Stromal cell of bone marrow (primary cell): ENCODE data around the gene ACAP2.
"Not testable (repeated sequence)": the region's sequence is repeated elsewhere in the genome, so short reads cannot be mapped to it uniquely, and the experiment has no call there.

ENCODE experiments used
- DNase-seq: peaks from one replicate; pipeline ENCODE4 v3.0.0-alpha.2; 2012; ENCODE audit warnings: low read depth

The ACAP2 gene

DNA sequence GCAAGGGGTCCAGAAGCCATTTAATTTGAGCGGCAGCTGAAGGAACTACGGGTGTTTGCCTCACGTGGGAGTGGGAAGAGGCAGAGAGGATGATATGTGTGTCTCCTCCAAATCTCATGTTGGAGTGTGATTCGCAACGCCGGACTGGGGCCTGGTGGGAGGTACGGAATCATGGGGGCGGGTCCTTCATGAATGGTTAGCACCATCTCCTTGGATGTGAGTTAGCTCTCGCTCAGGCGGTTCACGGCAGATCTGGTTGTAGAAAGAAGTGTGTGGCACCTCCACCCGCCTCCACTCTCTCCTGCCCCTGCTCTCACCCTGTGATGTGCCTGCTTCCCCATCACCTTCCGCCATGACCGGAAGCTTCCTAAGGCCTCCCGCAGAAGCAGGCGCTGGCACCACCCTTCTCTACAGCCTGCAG lies 197.3 kb downstream of the ACAP2 start:
- no peak for DNase-seq

DNA sequence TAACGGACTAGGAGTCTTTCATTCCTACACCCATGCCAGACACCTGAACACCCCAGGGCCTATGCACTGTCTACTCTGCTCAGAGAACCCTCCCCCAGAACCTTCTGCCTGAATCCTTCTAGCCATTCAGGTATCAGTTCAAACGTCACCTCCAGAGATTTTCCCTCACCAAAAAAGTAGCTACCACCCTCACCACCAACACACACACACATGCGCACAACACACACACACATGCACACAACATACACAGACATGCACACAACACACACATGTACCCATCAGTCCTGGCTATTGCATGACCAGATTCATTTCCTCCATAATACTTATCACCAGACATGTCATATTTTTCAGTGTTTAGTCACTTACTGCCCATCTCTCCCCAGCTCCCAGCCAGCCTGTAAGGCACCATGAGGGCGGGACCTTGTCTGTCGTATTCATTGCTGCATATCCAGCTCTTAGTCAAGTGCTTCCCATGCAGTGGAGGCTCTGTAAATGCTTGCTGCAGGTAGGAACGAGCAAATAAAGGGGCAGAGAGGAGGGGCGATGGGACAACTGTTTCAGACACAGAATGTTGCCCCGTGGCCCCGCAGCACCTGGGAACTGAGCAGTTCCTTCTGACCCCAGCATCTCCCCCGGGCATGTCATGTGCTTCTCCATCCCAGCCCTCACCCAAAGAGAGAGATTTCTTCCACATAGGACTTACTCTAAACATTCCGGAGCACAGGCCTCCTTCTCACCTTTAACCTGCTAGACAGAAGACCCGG lies 201.0 kb downstream of the ACAP2 start:
- no peak for DNase-seq

DNA sequence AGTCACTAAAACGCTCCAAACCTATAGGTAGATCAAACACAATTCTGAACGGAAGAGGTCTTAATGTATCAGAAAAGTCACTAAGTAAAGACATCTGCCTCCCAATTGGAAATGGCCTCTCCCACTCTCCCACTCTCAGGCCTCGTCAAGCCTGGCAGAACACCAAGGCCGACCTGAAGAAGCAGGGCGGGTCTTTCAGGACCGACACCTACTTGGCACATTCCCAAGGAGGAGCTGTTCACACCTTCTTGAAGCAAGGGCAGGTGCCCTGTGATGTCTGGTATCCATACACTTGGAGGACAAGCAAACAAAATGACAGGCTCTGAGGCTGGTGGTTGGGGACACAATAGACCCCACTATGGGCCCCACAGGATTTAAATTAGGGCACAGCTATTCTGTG lies 201.9 kb downstream of the ACAP2 start:
- no peak for DNase-seq

DNA sequence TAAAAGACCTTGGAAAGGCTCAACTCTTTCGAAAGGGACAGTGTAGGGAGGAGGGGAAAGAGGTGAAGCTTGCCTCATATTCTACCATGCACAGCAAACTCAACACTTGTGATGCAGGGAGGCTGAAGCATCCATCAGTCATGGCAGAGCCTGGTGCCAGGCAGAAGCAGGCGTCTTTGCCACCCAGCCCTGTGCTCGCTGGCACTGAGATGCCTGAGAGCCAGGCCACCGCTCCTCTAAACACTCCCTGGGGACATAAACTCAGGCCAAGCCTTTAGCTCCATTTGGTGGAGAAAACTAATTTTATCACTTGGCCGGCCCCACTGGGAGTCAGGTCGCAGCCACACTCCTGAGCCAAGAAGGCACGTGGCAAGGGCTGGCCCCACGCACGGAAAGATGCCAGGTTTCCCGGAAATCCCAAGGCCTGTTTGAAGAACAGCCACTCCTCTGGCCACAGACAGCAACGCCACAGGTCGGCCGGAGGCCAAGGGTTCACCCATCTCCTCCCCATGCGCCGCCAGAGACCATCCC lies 202.6 kb downstream of the ACAP2 start:
- DNase-seq, result no peak

DNA sequence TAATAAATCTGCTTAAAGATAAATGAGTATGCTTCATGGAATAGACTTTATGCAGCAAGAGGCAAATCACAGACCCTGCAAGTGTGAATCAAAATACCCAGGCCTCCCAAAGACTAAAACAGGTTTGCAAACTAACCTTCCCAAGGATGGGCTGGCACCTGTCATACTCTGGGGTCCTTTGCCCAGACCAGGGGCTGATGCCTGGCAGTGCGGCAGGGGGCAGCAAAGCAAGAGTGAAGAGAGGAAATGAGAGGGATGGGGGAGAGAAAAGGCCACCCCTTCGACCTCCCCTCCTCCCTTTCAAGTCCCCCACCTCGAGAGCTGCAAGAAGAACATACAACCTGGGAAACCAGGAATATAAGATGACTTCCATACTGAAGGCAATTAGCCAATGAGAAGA lies 203.7 kb downstream of the ACAP2 start:
- no peak for DNase-seq

DNA sequence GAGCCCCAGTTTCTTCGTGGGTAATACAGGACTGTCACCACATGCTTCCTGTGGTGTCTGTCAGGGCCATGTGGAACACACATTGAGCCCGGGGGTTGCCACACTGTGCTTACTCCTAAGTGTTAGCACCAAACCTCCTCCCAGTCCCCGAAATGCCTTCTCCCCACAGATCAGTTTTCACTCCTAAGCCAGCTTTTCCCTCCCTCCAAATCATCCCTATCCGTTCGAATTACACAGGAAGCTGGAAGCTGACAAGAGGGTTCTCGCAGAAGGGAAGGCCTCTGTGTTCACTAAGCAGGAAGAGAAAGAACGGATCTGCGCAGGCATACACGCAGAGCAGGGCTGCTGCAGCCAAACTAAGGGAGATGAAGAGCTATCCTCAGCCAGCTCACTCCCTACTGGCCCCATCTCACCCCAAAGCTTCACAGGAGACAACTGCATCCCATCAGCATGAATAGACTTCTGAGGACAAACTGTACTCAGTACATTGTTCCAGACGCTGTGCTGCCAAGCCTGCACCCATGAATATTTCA lies 204.2 kb downstream of the ACAP2 start:
- DNase-seq, result no peak

DNA sequence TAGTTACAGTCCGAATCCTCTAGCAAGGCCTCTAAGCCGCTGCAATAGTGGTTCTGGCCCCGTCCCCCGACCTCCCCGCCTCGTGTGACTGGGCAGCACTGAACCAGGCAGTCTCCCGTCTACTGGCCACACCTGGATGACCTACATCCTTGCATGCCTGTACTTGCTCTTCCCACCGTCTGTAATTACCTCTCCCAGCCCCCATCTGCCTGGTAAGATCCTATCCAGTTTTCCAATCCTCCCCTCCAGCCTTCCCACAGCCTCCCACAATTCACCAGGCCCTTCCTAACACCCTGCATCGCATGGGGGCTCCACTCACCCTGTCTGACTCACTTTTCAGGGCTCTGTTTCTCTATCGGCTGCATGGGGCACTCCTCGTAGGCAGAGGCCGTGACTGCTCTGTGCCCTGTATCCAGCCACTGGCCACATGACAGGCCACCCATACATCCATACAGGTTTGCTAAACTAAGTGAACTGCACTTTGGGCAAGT lies 204.7 kb downstream of the ACAP2 start:
- DNase-seq, result no peak

DNA sequence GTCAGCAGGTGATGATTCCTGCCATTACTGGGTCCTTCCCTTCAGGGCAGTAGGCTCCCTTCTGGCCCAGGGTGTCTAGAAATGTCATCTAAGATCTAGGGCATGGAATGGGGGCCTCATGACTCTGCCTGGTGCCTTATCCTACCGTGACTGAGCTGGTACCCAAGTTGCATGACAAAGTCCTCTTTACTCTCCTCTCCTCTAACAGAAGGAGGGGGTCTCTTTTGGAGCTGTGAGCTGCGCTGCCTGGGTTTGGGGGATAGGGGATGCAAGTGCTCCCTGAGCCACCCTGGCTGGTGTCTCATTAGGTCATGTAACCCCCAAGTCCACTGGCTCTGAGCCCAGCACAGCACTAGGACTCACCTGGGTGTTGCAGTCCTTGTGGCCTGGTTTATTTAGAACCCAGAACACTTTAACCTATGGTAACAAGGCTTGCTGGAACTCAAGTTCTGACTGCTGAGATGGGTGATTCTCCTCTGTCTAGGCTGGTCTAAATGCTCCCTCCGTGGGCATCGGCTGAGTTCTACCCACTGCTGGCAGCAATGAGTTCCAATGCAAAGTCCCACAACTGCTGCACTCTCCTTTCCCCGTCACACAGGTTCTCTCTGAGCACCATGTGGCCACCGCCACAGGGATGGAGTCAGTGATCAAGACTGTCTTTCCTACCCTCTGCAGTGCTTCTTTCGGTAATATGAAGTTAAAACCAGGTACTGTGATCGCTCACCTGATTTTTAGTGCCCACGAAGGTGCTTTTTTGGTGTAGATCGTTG lies 205.8 kb downstream of the ACAP2 start:
- DNase-seq, result no peak

DNA sequence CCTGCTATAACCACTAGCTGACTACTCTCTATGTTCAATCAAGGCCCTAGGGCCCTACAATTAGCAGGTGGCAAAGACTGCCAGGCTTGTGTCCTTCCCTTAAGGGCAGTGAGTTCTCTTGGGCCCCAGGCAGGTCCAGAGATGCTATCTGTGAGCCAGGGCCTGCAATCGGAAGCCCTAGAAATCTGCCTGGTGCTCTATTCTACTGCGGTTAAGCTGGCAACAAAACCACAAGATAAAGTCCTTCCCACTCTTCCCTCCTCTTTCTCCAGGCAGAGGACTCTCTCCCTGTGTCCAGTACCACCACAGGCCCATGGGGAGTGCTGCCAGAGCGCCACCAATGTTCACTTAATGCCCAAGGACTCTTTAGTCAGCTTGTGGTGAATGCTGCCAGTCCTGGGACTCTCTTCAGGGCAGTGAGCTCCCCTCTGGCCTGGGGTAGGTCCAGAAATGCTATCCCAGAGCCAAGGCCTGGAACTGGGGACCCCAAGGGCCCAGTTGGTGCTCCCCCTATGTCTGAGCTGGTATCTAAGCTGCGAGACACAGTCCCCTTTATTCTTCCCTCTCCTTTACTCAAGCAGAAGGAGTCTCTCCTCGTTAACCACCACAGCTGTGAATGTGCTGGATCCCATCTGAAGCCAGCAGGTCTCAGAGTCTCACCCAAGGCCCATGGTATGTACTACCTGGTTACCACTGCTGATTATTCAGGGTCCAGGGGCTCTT lies 206.6 kb downstream of the ACAP2 start:
- DNase-seq, result no peak

DNA sequence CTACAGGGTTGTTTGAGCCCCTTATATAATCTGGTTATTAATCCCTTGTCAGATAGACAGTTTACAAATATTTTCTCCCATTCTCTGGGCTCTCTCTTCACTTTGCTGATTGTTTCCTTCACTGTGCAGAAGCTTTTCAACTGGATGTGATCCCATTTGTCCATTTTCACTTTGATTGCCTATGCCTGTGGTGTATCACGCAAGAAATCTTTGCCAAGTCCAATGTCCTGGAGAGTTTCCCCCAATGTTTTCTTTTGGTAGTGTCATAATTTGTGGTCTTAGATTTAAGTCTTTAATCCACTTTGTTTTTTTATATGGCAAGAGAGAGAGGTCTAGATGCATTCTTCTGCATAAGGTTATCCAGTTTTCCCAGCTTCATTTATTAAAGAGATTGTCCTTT lies 212.6 kb downstream of the ACAP2 start:
- no peak for DNase-seq

DNA sequence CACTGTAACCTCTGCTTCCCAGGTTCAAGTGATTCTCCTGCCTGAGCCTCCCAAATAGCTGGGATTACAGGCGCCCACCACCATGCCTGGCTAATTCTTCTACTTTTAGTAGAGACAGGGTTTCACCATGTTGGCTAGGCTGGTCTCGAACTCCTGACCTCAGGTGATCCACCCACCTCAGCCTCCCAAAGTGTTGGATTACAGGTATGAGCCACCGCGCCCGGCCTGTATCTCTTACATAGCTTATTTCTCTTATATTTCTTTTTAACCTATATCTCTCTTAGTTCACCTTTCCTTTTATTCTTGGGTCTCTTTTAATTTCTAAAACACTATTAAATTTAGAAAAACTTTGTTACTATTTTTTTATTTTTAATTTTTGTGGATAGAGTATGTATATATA lies 213.9 kb downstream of the ACAP2 start:
- not testable (repeated sequence) for DNase-seq

DNA sequence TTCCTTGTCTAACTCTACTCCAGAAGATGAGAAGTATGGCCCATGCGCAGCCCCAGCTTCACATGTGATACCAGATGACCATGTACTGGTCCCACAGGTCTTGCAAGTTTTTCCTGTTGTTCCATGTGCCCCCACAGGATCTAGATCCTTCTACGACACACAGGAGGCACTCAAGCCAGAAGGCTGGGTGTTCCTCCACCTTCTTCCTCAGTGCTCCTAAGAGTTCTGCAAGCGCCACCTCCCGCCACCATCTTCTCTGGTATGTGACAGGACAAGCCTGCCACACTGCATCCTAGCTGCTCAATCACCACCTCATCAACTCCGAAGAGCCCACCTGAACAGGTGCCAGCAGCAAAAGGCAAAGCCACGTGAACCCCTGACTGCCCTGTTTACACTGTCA lies 214.9 kb downstream of the ACAP2 start:
- no peak for DNase-seq

DNA sequence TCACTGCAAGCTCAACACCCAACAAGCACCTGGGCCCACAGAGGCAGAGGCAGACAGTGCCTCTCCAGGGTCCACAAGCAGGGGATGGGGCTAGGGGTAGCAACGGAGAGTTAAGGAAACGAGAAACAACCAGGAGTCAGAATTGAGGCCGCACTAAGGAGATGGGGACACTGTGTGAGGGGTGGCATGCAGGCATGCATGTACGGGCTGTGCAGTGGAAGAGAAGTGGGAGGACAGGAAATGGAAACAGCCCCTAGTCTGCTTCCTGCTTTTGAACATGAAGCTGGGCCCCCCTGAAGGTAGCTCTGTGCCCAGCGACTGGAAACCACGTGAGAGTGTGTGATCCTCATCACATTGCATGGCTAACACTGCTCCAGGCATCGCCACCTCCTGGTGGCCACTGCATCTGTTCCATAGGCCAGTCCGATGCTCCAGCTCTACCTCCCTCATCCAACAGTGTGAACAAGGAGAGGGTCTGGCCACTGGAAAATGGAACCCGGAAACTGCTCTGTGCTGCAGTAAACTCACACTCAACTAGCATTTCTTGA lies 215.8 kb downstream of the ACAP2 start:
- no peak for DNase-seq

DNA sequence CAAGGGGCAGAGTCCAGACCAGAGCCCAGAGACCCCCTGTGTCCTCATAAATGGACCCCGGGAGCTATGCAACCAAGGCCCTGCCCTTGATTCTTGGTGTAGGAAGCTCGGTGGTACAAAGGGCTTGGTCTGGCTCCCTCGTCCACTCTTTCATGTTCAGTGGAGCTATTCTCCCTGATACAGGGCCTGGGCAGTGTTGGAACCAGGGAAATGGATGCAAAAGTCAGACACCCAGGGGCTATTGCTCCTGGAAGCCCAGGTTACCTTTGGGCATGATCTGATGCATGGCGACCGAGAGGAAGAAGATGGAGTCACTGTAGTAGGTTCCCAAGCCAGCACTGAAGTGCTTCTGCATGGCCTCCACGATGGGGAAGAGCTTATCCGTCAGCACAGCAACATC lies 216.4 kb downstream of the ACAP2 start:
- no peak for DNase-seq

DNA sequence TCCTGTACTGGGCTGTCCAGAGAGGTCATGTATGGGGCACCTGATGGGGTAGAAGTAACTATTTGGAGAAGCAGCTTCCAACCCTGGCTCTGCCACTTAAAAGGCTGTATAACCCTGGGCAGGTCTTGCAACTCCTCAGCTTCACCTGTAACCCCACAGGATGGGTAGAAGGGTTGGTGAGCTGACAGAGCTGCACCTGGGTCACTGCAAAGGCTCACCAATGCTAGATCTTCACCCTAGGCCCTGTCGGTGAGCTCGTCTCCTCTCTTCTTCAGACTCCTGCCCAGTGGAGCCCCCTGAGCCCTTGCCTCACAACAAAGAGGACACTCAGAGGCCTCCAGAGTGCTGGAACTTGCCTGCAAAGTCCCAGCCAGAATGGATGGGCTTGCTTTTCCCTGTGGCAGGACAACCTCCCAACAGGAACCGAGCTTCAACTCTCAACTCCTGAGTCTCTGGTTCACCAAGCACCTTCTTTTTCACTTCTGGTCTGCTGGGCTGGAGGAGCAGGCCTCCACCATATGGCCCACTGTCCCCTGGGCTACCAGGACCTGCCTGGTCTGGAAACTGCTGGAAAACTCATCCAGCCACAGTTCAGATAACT lies 217.7 kb downstream of the ACAP2 start:
- no peak for DNase-seq
